Measurements from ENCODE around the gene SUMO4.

SUMO4 gene

GRCh38 chr6:149439626-149440025, 39.6 kb downstream of the SUMO4 start:
- peaks cover 0 to 2% of the 10 kb centered on the region in 2 donors for H3K9me3 ChIP-seq (replicated peaks in 1 of 2; ENCODE audit: control insufficient read depth in 2 of 2, insufficient read depth in 1 of 2, low read depth in 1 of 2, low read length in 2 of 2)
- no peak overlapping the region for H2AFZ ChIP-seq (ENCODE audit: low read length)
- no peak overlapping the region for H3K27ac ChIP-seq (replicated peaks; ENCODE audit: low read length)
- no peaks in the 10 kb centered on the region for H3K27me3 ChIP-seq (ENCODE audit: control insufficient read depth in 3 of 3, insufficient read depth in 3 of 3, low read depth in 1 of 3, low read length in 3 of 3)
- no peaks in the 10 kb centered on the region for H3K36me3 ChIP-seq (replicated peaks in 1 of 2; ENCODE audit: control insufficient read depth in 2 of 2, insufficient read depth in 2 of 2, low read length in 2 of 2)
- no peak overlapping the region for H2BK120ac ChIP-seq (ENCODE audit: low read depth, low read length)
- no peak for DNase-seq (ENCODE audit: low spot score)
- no peak overlapping the region for H3K4me2 ChIP-seq (ENCODE audit: insufficient read depth, low read length, poor library complexity, severe bottlenecking)
- no CpG with 5 or more reads among the region's 1 CpG for WGBS, 2 donors (ENCODE audit: extremely low coverage in 2 of 2, insufficient read length in 2 of 2, insufficient replicate concordance in 1 of 2)
- H3K18ac ChIP-seq (ENCODE audit: low read length): no peak overlapping the region
- H2BK15ac ChIP-seq (ENCODE audit: low read length): no peak overlapping the region
- H2BK5ac ChIP-seq (ENCODE audit: low read length): no peak overlapping the region
- H4K91ac ChIP-seq (ENCODE audit: low read depth, low read length, poor library complexity): no peak overlapping the region
- H3K23ac ChIP-seq (ENCODE audit: low read depth, low read length, poor library complexity): no peak overlapping the region
- H3K79me1 ChIP-seq (ENCODE audit: low read depth, low read length): no peaks in the 10 kb centered on the region
- peaks cover 0 to 3% of the 10 kb centered on the region in 2 donors for H3K4me1 ChIP-seq (ENCODE audit: control insufficient read depth in 2 of 2, insufficient read depth in 1 of 2, low read depth in 1 of 2, low read length in 2 of 2)
- no peak overlapping the region for H3K4ac ChIP-seq (ENCODE audit: low read length)
- H3K14ac ChIP-seq (ENCODE audit: low read length): no peak overlapping the region
- no peak overlapping the region for H4K8ac ChIP-seq (ENCODE audit: low read depth, low read length)
- H2BK12ac ChIP-seq (ENCODE audit: low read length): no peak overlapping the region
- H3K4me3 ChIP-seq (ENCODE audit: low read length in 2 of 2): no peak overlapping the region
- H3K9ac ChIP-seq (ENCODE audit: low read depth, low read length, poor library complexity): no peak overlapping the region
- H2AK5ac ChIP-seq (ENCODE audit: low read depth, low read length): no peak overlapping the region

GRCh38 chr6:149440735-149441671, 40.9 kb downstream of the SUMO4 start:
- H2BK5ac ChIP-seq (ENCODE audit: low read length): no peak overlapping the region
- no CpG with 5 or more reads among the region's 16 CpGs for WGBS, 2 donors (ENCODE audit: extremely low coverage in 2 of 2, insufficient read length in 2 of 2, insufficient replicate concordance in 1 of 2)
- no peak overlapping the region for H3K4ac ChIP-seq (ENCODE audit: low read length)
- no peak overlapping the region for H4K91ac ChIP-seq (ENCODE audit: low read depth, low read length, poor library complexity)
- H3K4me3 ChIP-seq (ENCODE audit: low read length in 2 of 2): no peak overlapping the region
- H3K9me3 ChIP-seq (replicated peaks in 1 of 2; ENCODE audit: control insufficient read depth in 2 of 2, insufficient read depth in 1 of 2, low read depth in 1 of 2, low read length in 2 of 2): peaks cover 0 to 4% of the 10 kb centered on the region in 2 donors
- no peak overlapping the region for H2AK5ac ChIP-seq (ENCODE audit: low read depth, low read length)
- H3K27ac ChIP-seq (replicated peaks; ENCODE audit: low read length): no peak overlapping the region
- peaks cover 0 to 3% of the 10 kb centered on the region in 2 donors for H3K4me1 ChIP-seq (ENCODE audit: control insufficient read depth in 2 of 2, insufficient read depth in 1 of 2, low read depth in 1 of 2, low read length in 2 of 2)
- no peak for DNase-seq (ENCODE audit: low spot score)
- no peak overlapping the region for H2BK12ac ChIP-seq (ENCODE audit: low read length)
- H3K27me3 ChIP-seq (ENCODE audit: control insufficient read depth in 3 of 3, insufficient read depth in 3 of 3, low read depth in 1 of 3, low read length in 3 of 3): no peaks in the 10 kb centered on the region
- H3K36me3 ChIP-seq (replicated peaks in 1 of 2; ENCODE audit: control insufficient read depth in 2 of 2, insufficient read depth in 2 of 2, low read length in 2 of 2): no peaks in the 10 kb centered on the region
- H3K4me2 ChIP-seq (ENCODE audit: insufficient read depth, low read length, poor library complexity, severe bottlenecking): no peak overlapping the region
- H3K9ac ChIP-seq (ENCODE audit: low read depth, low read length, poor library complexity): no peak overlapping the region
- no peaks in the 10 kb centered on the region for H3K79me1 ChIP-seq (ENCODE audit: low read depth, low read length)
- no peak overlapping the region for H2BK15ac ChIP-seq (ENCODE audit: low read length)
- no peak overlapping the region for H3K23ac ChIP-seq (ENCODE audit: low read depth, low read length, poor library complexity)
- no peak overlapping the region for H3K14ac ChIP-seq (ENCODE audit: low read length)
- H3K18ac ChIP-seq (ENCODE audit: low read length): peak overlapping the region; percentile 62
- peak overlapping the region; percentile 66 for H2AFZ ChIP-seq (ENCODE audit: low read length)
- H2BK120ac ChIP-seq (ENCODE audit: low read depth, low read length): no peak overlapping the region
- H4K8ac ChIP-seq (ENCODE audit: low read depth, low read length): no peak overlapping the region

DNA sequence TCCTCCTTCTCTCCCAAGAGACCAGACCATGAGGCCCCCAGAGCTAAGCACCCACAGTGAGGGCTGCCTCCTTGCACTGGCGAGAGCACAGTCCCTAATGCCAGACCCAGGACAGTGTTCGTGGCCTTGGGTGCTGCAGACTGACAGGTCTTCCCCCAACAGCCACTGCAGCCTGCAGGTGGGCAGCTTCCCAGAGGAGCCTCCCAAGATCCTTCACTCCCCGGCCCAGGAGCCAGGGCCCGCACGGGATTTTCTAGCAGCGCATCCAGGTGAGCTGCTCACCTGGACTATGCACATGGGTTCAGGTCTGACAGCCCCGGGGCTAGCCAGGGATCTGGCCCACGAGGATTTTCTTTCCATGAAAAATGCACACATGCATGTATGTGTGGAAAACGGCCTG, 41.7 kb downstream of the SUMO4 start:
- Histone ChIP-seq H2AFZ (ENCODE audit: low read length) (peak overlapping the region; percentile 66), H3K36me3 (replicated peaks in 1 of 2; ENCODE audit: control insufficient read depth in 2 of 2, insufficient read depth in 2 of 2, low read length in 2 of 2) (no peaks in the 10 kb centered on the region), H4K8ac (ENCODE audit: low read depth, low read length) (no peak overlapping the region), H4K91ac (ENCODE audit: low read depth, low read length, poor library complexity) (no peak overlapping the region), H3K4me2 (ENCODE audit: insufficient read depth, low read length, poor library complexity, severe bottlenecking) (no peak overlapping the region), H2BK5ac (ENCODE audit: low read length) (no peak overlapping the region), H3K79me1 (ENCODE audit: low read depth, low read length) (no peaks in the 10 kb centered on the region), H3K27me3 (ENCODE audit: control insufficient read depth in 3 of 3, insufficient read depth in 3 of 3, low read depth in 1 of 3, low read length in 3 of 3) (no peaks in the 10 kb centered on the region), H2BK120ac (ENCODE audit: low read depth, low read length) (no peak overlapping the region), H3K27ac (replicated peaks; ENCODE audit: low read length) (no peak overlapping the region), H3K4ac (ENCODE audit: low read length) (no peak overlapping the region), H3K14ac (ENCODE audit: low read length) (no peak overlapping the region), H2BK12ac (ENCODE audit: low read length) (no peak overlapping the region), H3K9me3 (replicated peaks in 1 of 2; ENCODE audit: control insufficient read depth in 2 of 2, insufficient read depth in 1 of 2, low read depth in 1 of 2, low read length in 2 of 2) (peaks cover 0 to 4% of the 10 kb centered on the region in 2 donors), H3K4me3 (ENCODE audit: low read length in 2 of 2) (no peak overlapping the region), H3K9ac (ENCODE audit: low read depth, low read length, poor library complexity) (no peak overlapping the region), H2BK15ac (ENCODE audit: low read length) (no peak overlapping the region), H3K23ac (ENCODE audit: low read depth, low read length, poor library complexity) (no peak overlapping the region), H2AK5ac (ENCODE audit: low read depth, low read length) (no peak overlapping the region), H3K18ac (ENCODE audit: low read length) (peak overlapping the region; percentile 21), H3K4me1 (ENCODE audit: control insufficient read depth in 2 of 2, insufficient read depth in 1 of 2, low read depth in 1 of 2, low read length in 2 of 2) (peaks cover 0 to 3% of the 10 kb centered on the region in 2 donors)
- no peak for DNase-seq (ENCODE audit: low spot score)
- WGBS, 2 donors (ENCODE audit: extremely low coverage in 2 of 2, insufficient read length in 2 of 2, insufficient replicate concordance in 1 of 2): no CpG with 5 or more reads among the region's 9 CpGs

DNA sequence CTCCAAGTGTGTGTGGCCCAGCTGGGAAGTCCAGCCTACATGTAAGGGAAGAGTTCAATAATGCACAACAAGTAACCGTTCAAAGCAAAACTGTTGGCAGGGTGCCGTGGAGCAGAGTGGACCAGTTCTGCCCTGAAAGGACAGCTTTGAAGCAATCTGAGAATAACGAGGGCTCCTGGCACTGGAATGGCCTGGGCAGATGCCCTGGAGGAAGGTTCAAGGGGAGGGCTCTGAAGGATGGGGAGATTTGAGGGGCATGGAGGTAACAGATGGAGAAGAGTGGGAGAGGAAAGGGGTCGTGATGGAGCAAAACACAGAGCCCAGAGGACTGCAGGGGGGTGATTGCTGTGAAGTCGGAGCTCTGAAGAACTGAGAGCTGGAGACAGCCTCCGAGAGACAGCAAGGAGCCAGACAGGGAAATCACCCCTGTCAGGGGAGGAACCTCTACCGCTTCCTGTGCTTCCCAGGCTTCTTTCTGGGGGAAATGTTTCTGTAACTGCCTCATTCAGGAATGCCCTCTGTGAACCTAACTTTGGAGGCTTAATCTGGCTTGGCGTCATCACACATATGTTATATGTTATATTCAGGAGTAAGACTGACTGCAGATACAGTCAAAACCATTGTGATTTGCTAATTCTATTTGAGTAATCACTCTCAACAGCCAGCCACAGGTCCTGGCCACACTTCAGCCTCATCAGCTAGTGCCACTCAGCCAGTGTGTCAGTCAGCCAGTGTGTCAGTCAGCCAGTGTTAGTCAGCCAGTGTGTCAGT, 43.5 kb downstream of the SUMO4 start:
- H2BK120ac ChIP-seq (ENCODE audit: low read depth, low read length): no peak overlapping the region
- H3K23ac ChIP-seq (ENCODE audit: low read depth, low read length, poor library complexity): no peak overlapping the region
- peak overlapping the region in 1 of 2 donors; percentile 10 for H3K4me3 ChIP-seq (ENCODE audit: low read length in 2 of 2)
- no peak overlapping the region for H4K8ac ChIP-seq (ENCODE audit: low read depth, low read length)
- no peak overlapping the region for H3K4ac ChIP-seq (ENCODE audit: low read length)
- no peak overlapping the region for H2BK15ac ChIP-seq (ENCODE audit: low read length)
- H4K91ac ChIP-seq (ENCODE audit: low read depth, low read length, poor library complexity): no peak overlapping the region
- H3K4me1 ChIP-seq (ENCODE audit: control insufficient read depth in 2 of 2, insufficient read depth in 1 of 2, low read depth in 1 of 2, low read length in 2 of 2): peaks cover 0 to 3% of the 10 kb centered on the region in 2 donors
- H3K27me3 ChIP-seq (ENCODE audit: control insufficient read depth in 3 of 3, insufficient read depth in 3 of 3, low read depth in 1 of 3, low read length in 3 of 3): peaks cover 0 to under 1% (median 0%) of the 10 kb centered on the region in 3 experiments
- H3K18ac ChIP-seq (ENCODE audit: low read length): no peak overlapping the region
- no peak overlapping the region for H2BK12ac ChIP-seq (ENCODE audit: low read length)
- no peak overlapping the region for H2BK5ac ChIP-seq (ENCODE audit: low read length)
- no CpG with 5 or more reads among the region's 8 CpGs for WGBS, 2 donors (ENCODE audit: extremely low coverage in 2 of 2, insufficient read length in 2 of 2, insufficient replicate concordance in 1 of 2)
- no peaks in the 10 kb centered on the region for H3K79me1 ChIP-seq (ENCODE audit: low read depth, low read length)
- no peak overlapping the region for H2AFZ ChIP-seq (ENCODE audit: low read length)
- no peak overlapping the region for H3K4me2 ChIP-seq (ENCODE audit: insufficient read depth, low read length, poor library complexity, severe bottlenecking)
- H2AK5ac ChIP-seq (ENCODE audit: low read depth, low read length): no peak overlapping the region
- no peak for DNase-seq (ENCODE audit: low spot score)
- H3K14ac ChIP-seq (ENCODE audit: low read length): no peak overlapping the region
- H3K9ac ChIP-seq (ENCODE audit: low read depth, low read length, poor library complexity): no peak overlapping the region
- peaks cover 0 to 4% of the 10 kb centered on the region in 2 donors for H3K9me3 ChIP-seq (replicated peaks in 1 of 2; ENCODE audit: control insufficient read depth in 2 of 2, insufficient read depth in 1 of 2, low read depth in 1 of 2, low read length in 2 of 2)
- no peaks in the 10 kb centered on the region for H3K36me3 ChIP-seq (replicated peaks in 1 of 2; ENCODE audit: control insufficient read depth in 2 of 2, insufficient read depth in 2 of 2, low read length in 2 of 2)
- no peak overlapping the region for H3K27ac ChIP-seq (replicated peaks; ENCODE audit: low read length)
